Measurements from ENCODE around the gene GATA3. TPM values are rescaled to one million over a fixed set of nuclear protein-coding genes. Genes with fewer than 3 reads are reported as not detected.

Gene GATA3
- total RNA-seq, 4 donors from 2014 or later, result 110 to 303 (median 163) TPM

DNA sequence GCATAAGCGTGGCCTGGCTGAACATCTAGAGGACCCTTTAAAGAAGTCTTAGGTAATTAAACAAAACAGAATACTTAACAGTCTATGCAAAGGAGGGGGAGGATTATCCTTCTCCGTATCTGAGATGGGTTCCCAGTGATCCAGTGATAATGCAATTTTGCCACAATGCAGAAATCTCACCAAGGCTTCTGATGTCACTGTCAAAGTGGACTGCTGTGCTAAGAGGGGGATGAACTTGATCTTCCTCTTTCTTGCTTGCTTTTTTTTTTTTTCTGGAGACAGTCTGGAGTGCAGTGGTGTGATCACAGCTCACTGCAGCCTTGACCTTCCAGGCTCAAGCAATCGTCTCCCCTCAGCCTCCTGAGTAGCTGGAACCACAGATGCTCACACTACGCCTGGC lies 30.8 kb downstream of the GATA3 start:
- intact Hi-C loops (cut with DNase I; ENCODE audit: low total_unique reads), result no loop called here
- no peak for DNase-seq (ENCODE audit: low spot score in 2 of 2)
- no peak overlapping the region for H3K4me3 ChIP-seq (ENCODE audit: low read depth, poor library complexity, severe bottlenecking)
- WGBS, 2 donors, result 60 to 70% methylated on average over 4 of the region's 4 CpGs
- no peak for TF ChIP-seq POLR2A (IDR thresholded peaks at IDR 0.05)
- TF ChIP-seq, protein P1, sequence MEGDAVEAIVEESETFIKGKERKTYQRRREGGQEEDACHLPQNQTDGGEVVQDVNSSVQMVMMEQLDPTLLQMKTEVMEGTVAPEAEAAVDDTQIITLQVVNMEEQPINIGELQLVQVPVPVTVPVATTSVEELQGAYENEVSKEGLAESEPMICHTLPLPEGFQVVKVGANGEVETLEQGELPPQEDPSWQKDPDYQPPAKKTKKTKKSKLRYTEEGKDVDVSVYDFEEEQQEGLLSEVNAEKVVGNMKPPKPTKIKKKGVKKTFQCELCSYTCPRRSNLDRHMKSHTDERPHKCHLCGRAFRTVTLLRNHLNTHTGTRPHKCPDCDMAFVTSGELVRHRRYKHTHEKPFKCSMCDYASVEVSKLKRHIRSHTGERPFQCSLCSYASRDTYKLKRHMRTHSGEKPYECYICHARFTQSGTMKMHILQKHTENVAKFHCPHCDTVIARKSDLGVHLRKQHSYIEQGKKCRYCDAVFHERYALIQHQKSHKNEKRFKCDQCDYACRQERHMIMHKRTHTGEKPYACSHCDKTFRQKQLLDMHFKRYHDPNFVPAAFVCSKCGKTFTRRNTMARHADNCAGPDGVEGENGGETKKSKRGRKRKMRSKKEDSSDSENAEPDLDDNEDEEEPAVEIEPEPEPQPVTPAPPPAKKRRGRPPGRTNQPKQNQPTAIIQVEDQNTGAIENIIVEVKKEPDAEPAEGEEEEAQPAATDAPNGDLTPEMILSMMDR (IDR thresholded peaks at IDR 0.05), result no peak

DNA sequence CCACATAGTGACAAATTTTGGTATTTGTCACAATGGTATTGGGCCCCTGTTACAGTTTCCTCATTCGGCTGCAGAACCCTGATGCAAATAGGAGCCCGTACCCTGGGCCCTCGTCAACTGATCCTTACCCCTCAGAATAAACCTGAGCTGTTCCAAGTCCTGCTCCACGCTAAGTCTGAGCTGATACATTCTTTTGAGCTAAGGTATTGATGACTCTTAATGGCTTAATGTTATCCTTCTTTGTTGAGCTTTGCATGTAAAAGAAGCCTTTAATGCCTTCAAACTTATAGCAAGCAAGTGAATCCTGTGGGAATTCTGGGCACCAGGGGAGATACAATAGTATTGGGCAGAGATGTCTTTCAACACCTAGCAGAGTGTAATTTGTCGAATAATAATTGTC lies 31.8 kb downstream of the GATA3 start:
- intact Hi-C loops (cut with DNase I; ENCODE audit: low total_unique reads), result no loop called here
- DNase-seq (ENCODE audit: low spot score in 2 of 2), result no peak
- no peak overlapping the region for H3K4me3 ChIP-seq (ENCODE audit: low read depth, poor library complexity, severe bottlenecking)
- no peak for TF ChIP-seq POLR2A (IDR thresholded peaks at IDR 0.05)
- TF ChIP-seq, protein P1 (IDR thresholded peaks at IDR 0.05), result no peak
- 91 to 92% methylated on average over 5 of the region's 5 CpGs for WGBS, 2 donors

DNA sequence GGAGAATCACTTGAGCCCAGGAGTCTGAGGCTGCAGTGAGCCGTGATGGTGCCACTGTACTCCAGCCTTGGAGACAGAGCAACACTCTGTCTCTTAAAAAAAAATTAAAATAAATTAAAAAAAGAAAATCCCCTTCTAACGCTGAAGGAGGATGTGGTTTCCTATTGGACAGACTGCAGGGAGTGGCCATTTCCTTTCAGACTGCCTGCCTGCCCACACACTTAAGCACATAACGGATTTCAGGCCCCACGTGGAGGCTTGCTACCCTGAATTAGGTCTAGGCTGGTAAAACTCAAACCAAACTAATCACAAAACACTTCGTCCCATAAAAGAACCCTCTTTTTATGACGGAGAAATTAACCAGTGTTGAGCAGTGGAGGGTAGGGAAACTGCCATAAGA lies 34.0 kb downstream of the GATA3 start:
- intact Hi-C loops (cut with DNase I; ENCODE audit: low total_unique reads), result no loop called here
- DNase-seq (ENCODE audit: low spot score in 2 of 2), result no peak
- no peak overlapping the region for H3K4me3 ChIP-seq (ENCODE audit: low read depth, poor library complexity, severe bottlenecking)
- WGBS, 2 donors, result 62 to 63% methylated on average over 6 of the region's 6 CpGs
- TF ChIP-seq, protein P1 (IDR thresholded peaks at IDR 0.05), result no peak
- no peak for TF ChIP-seq POLR2A (IDR thresholded peaks at IDR 0.05)

DNA sequence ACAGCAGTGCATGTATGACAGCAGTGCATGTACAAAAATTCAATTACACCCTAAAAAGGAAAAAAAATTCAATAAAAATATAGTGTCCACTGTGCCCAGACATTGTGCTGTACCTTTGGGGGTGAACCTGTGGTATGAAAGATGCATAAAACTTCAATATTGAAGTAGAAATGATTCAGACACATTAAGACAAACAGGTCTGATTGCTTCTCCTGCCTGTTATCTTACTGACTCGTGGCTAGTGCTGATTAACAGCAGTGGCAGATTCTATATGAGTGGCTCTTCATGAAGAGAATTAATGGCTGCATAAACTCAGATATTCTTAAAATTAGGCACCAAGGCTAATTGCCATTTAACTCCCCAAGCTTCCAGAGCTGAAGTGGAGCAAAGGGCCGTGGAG lies 37.9 kb downstream of the GATA3 start:
- DNase-seq (ENCODE audit: low spot score in 2 of 2), result no peak
- intact Hi-C loops (cut with DNase I; ENCODE audit: low total_unique reads), result no loop called here
- H3K4me3 ChIP-seq (ENCODE audit: low read depth, poor library complexity, severe bottlenecking), result no peak overlapping the region
- no peak for TF ChIP-seq POLR2A (IDR thresholded peaks at IDR 0.05)
- TF ChIP-seq, protein P1 (IDR thresholded peaks at IDR 0.05), result no peak
- 62 to 65% methylated on average over 2 of the region's 2 CpGs for WGBS, 2 donors

DNA sequence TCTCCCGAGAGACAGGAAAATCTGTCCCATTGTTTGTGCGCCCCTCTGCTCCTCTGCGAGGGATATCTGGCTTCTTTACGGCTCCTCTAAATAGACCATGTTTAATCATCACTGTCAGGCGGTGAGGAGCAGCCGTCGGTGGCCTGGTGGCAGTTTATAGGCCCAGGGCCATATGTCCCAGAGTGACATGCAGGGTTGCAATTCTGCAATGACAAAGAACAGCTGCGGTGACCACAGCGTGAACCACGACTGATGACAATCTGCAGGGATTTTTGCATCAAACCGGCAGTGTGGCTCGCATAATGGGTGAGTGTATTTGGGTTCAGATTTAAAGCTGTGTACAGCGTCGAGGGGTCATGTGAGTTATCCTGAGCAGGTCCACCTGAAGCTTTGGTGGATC lies 41.5 kb downstream of the GATA3 start:
- WGBS, 2 donors, result 58 to 70% methylated on average over 11 to 14 of the region's 14 CpGs
- no peak for DNase-seq (ENCODE audit: low spot score in 2 of 2)
- TF ChIP-seq, protein P1 (IDR thresholded peaks at IDR 0.05), result no peak
- no peak for TF ChIP-seq POLR2A (IDR thresholded peaks at IDR 0.05)
- H3K4me3 ChIP-seq (ENCODE audit: low read depth, poor library complexity, severe bottlenecking), result no peak overlapping the region
- intact Hi-C loops (cut with DNase I; ENCODE audit: low total_unique reads), result no loop called here

DNA sequence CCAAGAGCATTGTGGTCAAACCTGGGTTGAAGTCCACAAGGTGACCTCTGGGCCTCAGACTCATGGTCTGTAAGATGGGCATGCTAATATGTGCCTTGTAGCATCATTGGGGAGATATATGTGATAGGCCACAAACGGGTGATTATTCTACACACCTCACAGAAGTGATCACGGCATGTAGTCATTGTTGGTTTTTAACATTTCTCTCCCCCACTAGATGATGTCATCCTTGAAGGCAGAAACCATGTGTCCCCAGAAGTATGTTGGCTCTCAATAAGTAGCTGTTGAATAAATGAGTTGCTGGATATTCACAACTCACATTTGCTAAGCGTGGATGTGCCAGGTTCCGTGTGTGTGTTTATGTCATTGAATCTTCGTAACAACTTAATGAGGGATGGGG lies 42.4 kb downstream of the GATA3 start:
- no peak for TF ChIP-seq POLR2A (IDR thresholded peaks at IDR 0.05)
- TF ChIP-seq, protein P1 (IDR thresholded peaks at IDR 0.05), result no peak
- DNase-seq (ENCODE audit: low spot score in 2 of 2), result no peak
- WGBS, 2 donors, result 85 to 87% methylated on average over 5 of the region's 5 CpGs
- no peak overlapping the region for H3K4me3 ChIP-seq (ENCODE audit: low read depth, poor library complexity, severe bottlenecking)
- intact Hi-C loops (cut with DNase I; ENCODE audit: low total_unique reads), result no loop called here

All from lower leg skin (tissue), 4 donors.